ENCODE measurements around the gene DCTN1.

GRCh38 chr2:74407682-74408081 is 27.6 kb upstream of the DCTN1 start:
- no peak for TF ChIP-seq CTCF (conservative IDR thresholded peaks at IDR 0.05 in 1 of 2, IDR thresholded peaks at IDR 0.05 in 1 of 2; ENCODE audit: extremely low read depth in 1 of 2, insufficient read depth in 1 of 2, low read depth in 1 of 2, low read length in 2 of 2)
- no peak for TF ChIP-seq EZH2 (IDR thresholded peaks at IDR 0.05; ENCODE audit: borderline replicate concordance, low read length)

All from mammary epithelial cell (primary cell).